H1 (cell line): Measurements from ENCODE around the gene ADAM22. TPM values are rescaled to one million over a fixed set of nuclear protein-coding genes. Genes with fewer than 3 reads are reported as not detected.
A peak's percentile ranks its signal among the peaks of the same experiment; 100 is the strongest.

Experiments used
- CTCF ChIA-PET: fragments of 300-600 bp; sonication (Branson Sonifier 250); formaldehyde crosslinking; loops from one replicate; lab custom pipeline; 2021; ENCODE audit not compliant: partially characterized antibody; lab: Charles Lee
- POLR2A ChIA-PET: fragments of 300-600 bp; sonication (Branson Sonifier 250); formaldehyde crosslinking; loops from one replicate; lab custom pipeline; 2021; ENCODE audit warnings: inconsistent platforms; ENCODE audit not compliant: partially characterized antibody; lab: Charles Lee
- DNase-seq, 2 experiments: peaks; one replicate each; pipeline versions ENCODE4 v3.0.0 to v3.0.0-alpha.2; 2010 to 2022; ENCODE audit warnings: low spot score in 2 of 2, low read depth in 1 of 2, mixed read lengths in 1 of 2
- FAIRE-seq: peaks from 2 replicates; lab custom pipeline; 2011; peaks lifted over from hg19 to GRCh38; lab: Jason Lieb, UNC
- H2AFZ ChIP-seq: 2 replicates; pipeline ENCODE4 v1.8.1; 2012; ENCODE audit warnings: low read length, inconsistent platforms
- H2AK5ac ChIP-seq: 2 replicates; pipeline ENCODE4 v1.6.1; 2013; ENCODE audit warnings: low read depth, low read length
- H2BK120ac ChIP-seq: replicated peaks from 2 replicates; pipeline ENCODE3; 2013; ENCODE audit warnings: low read depth, low read length, inconsistent platforms
- H2BK12ac ChIP-seq: 2 replicates; pipeline ENCODE4 v1.6.1; 2013; ENCODE audit warnings: low read depth, low read length
- H2BK15ac ChIP-seq: 2 replicates; pipeline ENCODE4 v1.6.1; 2013; ENCODE audit warnings: low read length
- H2BK20ac ChIP-seq: 2 replicates; pipeline ENCODE4 v1.6.1; 2013; ENCODE audit warnings: low read length
- H2BK5ac ChIP-seq: 2 replicates; pipeline ENCODE4 v1.6.1; 2013; ENCODE audit warnings: low read depth, low read length
- H3K14ac ChIP-seq: 2 replicates; pipeline ENCODE4 v1.6.1; 2013; ENCODE audit warnings: inconsistent platforms; ENCODE audit not compliant: insufficient read length
- H3K18ac ChIP-seq: 2 replicates; pipeline ENCODE4 v1.6.1; 2013; ENCODE audit warnings: low read length; ENCODE audit errors: extremely low read depth
- H3K23ac ChIP-seq: 2 replicates; pipeline ENCODE4 v1.6.1; 2013; ENCODE audit warnings: inconsistent platforms; ENCODE audit not compliant: insufficient read length
- H3K23me2 ChIP-seq: 2 replicates; pipeline ENCODE4 v1.6.1; 2013; ENCODE audit warnings: low read depth, low read length
- H3K27ac ChIP-seq: 2 replicates; pipeline ENCODE4 v1.6.1; 2011; ENCODE audit warnings: low read depth, low read length, inconsistent platforms
- H3K27me3 ChIP-seq, 4 experiments: replicated peaks in 1 of 4; 1 replicate in 1 of 4; 2 replicates in 3 of 4; pipeline versions ENCODE4 v1.6.1 to v1.8.1; 2011 to 2013; ENCODE audit warnings: low read length in 3 of 4, mild to moderate bottlenecking in 3 of 4, inconsistent platforms in 2 of 4, mixed read lengths in 2 of 4, moderate library complexity in 1 of 4; ENCODE audit not compliant: control insufficient read depth in 3 of 4, insufficient read depth in 3 of 4; ENCODE audit errors: extremely low read depth in 1 of 4
- H3K36me3 ChIP-seq, 4 experiments: 2 replicates each; pipeline versions ENCODE4 v1.6.1 to v1.8.1; 2011 to 2013; ENCODE audit warnings: mild to moderate bottlenecking in 4 of 4, low read length in 3 of 4, moderate library complexity in 2 of 4, control low read depth in 1 of 4, inconsistent platforms in 1 of 4; ENCODE audit not compliant: insufficient read depth in 4 of 4, control insufficient read depth in 2 of 4
- H3K4ac ChIP-seq: replicated peaks from 2 replicates; pipeline ENCODE3; 2013; ENCODE audit warnings: low read length, low read depth, mixed read lengths, inconsistent platforms; ENCODE audit not compliant: insufficient read length
- H3K4me1 ChIP-seq, 4 experiments: replicated peaks in 1 of 4; 1 replicate in 1 of 4; 2 replicates in 3 of 4; pipeline versions ENCODE4 v1.6.1 to v1.8.1; 2011 to 2013; ENCODE audit warnings: low read length in 3 of 4, inconsistent platforms in 2 of 4, mixed read lengths in 1 of 4; ENCODE audit not compliant: insufficient read depth in 4 of 4, control insufficient read depth in 3 of 4
- H3K4me2 ChIP-seq, 2 experiments: 2 replicates each; pipeline versions ENCODE4 v1.6.1 to v1.8.1; 2011 to 2013; ENCODE audit warnings: low read depth in 2 of 2, low read length in 2 of 2, control low read depth in 1 of 2, inconsistent platforms in 1 of 2, mild to moderate bottlenecking in 1 of 2; ENCODE audit not compliant: insufficient read depth in 1 of 2
- H3K4me3 ChIP-seq, 4 experiments: fragments of 200-600, 300-600 bp in 1 of 4; sonication (generic), shearing (Covaris generic), sonication (Bioruptor Twin) in 1 of 4; 2 replicates each; pipeline versions ENCODE4 v1.5.1 to v1.8.1; 2011 to 2016; ENCODE audit warnings: low read length in 4 of 4, low read depth in 3 of 4, control low read depth in 2 of 4, inconsistent platforms in 2 of 4, mild to moderate bottlenecking in 2 of 4, mixed read lengths in 1 of 4, moderate library complexity in 1 of 4; ENCODE audit not compliant: insufficient read depth in 2 of 4; ENCODE audit errors: extremely low read depth in 1 of 4
- H3K56ac ChIP-seq: replicated peaks from 2 replicates; pipeline ENCODE3; 2013; ENCODE audit warnings: low read depth, mild to moderate bottlenecking, mixed read lengths, low read length, inconsistent platforms; ENCODE audit not compliant: insufficient read length
- H3K79me1 ChIP-seq: 2 replicates; pipeline ENCODE4 v1.6.1; 2013; ENCODE audit warnings: low read depth, low read length, control low read depth
- H3K79me2 ChIP-seq, 2 experiments: 2 replicates each; pipeline versions ENCODE4 v1.6.1 to v1.8.1; 2012 to 2013; ENCODE audit warnings: low read length in 2 of 2, mild to moderate bottlenecking in 2 of 2, inconsistent platforms in 1 of 2; ENCODE audit not compliant: insufficient read depth in 2 of 2, control insufficient read depth in 1 of 2
- H3K9ac ChIP-seq, 4 experiments: replicated peaks in 1 of 4; 1 replicate in 1 of 4; 2 replicates in 3 of 4; pipeline versions ENCODE4 v1.6.1 to v1.8.1; 2011 to 2013; ENCODE audit warnings: low read depth in 3 of 4, low read length in 3 of 4, control low read depth in 2 of 4, mild to moderate bottlenecking in 2 of 4, moderate library complexity in 2 of 4, inconsistent platforms in 1 of 4; ENCODE audit errors: extremely low read depth in 1 of 4
- H3K9me3 ChIP-seq, 2 experiments: 2 replicates each; pipeline versions ENCODE4 v1.6.1 to v1.8.1; 2012 to 2013; ENCODE audit warnings: mild to moderate bottlenecking in 2 of 2, moderate library complexity in 2 of 2, control low read depth in 1 of 2, inconsistent platforms in 1 of 2, low read depth in 1 of 2, low read length in 1 of 2, mixed read lengths in 1 of 2; ENCODE audit not compliant: insufficient read depth in 2 of 2
- H4K20me1 ChIP-seq, 2 experiments: replicated peaks in 1 of 2; 2 replicates each; pipeline versions ENCODE3 to v1.8.1; 2011 to 2013; ENCODE audit warnings: inconsistent platforms in 2 of 2, low read length in 2 of 2, mild to moderate bottlenecking in 1 of 2; ENCODE audit not compliant: insufficient read depth in 2 of 2, control insufficient read depth in 1 of 2
- H4K5ac ChIP-seq: 2 replicates; pipeline ENCODE4 v1.6.1; 2013; ENCODE audit warnings: low read length, low read depth, mixed read lengths, inconsistent platforms; ENCODE audit not compliant: insufficient read length
- H4K8ac ChIP-seq: 2 replicates; pipeline ENCODE4 v1.8.0; 2013; ENCODE audit warnings: mild to moderate bottlenecking, moderate library complexity, low read length, inconsistent platforms; ENCODE audit not compliant: insufficient read depth; ENCODE audit errors: extremely low read depth
- H4K91ac ChIP-seq: replicated peaks from 2 replicates; pipeline ENCODE3; 2013; ENCODE audit warnings: low read length, mixed read lengths, inconsistent platforms; ENCODE audit not compliant: insufficient read length
- ASH2L ChIP-seq: fragments of 200-600, 300-600 bp; sonication (generic); IDR thresholded peaks from one replicate; pipeline ENCODE4 v1.7.1; 2017; ENCODE audit warnings: low read length
- EZH2 ChIP-seq: fragments of 200-600 bp; sonication (generic); IDR thresholded peaks from 2 replicates; pipeline ENCODE4 v1.7.1; 2012; ENCODE audit warnings: low read depth, mild to moderate bottlenecking, moderate library complexity, low read length, inconsistent platforms; ENCODE audit not compliant: severe bottlenecking
- WGBS, 2 experiments: shearing (Covaris generic) in 1 of 2; methylation state at CpG; one replicate each; pipeline versions ENCODE4 v1.1.6 to v1.1.7; 2013 to 2015; ENCODE audit warnings: low lambda C conversion rate in 2 of 2, mixed read lengths in 2 of 2, inconsistent platforms in 1 of 2, low coverage in 1 of 2, missing lambda C conversion rate in 1 of 2; ENCODE audit not compliant: insufficient replicate concordance in 2 of 2, insufficient coverage in 1 of 2, insufficient read length in 1 of 2; ENCODE audit errors: extremely low coverage in 1 of 2, missing lambda C conversion rate in 1 of 2; 5-methylcytosine and 5-hydroxymethylcytosine counted together
- polyA plus RNA-seq, 7 experiments: library from polyadenylated mRNA; depleted of rRNA in 3 of 7; stranded (reverse) in 5 of 7; unstranded in 2 of 7; fragments of >200 nt in 5 of 7; fragments of 200-250 nt in 2 of 7; gene quantifications; 1 replicate in 5 of 7; 2 replicates in 1 of 7; 4 replicates in 1 of 7; pipeline versions ENCODE4 v1.2.1 to v1.2.3, GENCODE V29; 2011 to 2013; ENCODE audit warnings: missing spikeins in 2 of 7, mixed read lengths in 2 of 7
- total RNA-seq: library from RNA; stranded (reverse); fragmentation: NEBNext Ultra II Directional; extraction: Animal tissue kit (Norgen Biotek cat#: 25700); gene quantifications from 2 replicates; pipeline ENCODE4 v1.2.1, GENCODE V29; 2021

ADAM22 gene
- total and polyA plus RNA-seq, 2 of the 8 experiments (the other 6 are each of a cell fraction or from before 2014, with no cell fraction given) = 4.6 to 21.4 TPM

DNA sequence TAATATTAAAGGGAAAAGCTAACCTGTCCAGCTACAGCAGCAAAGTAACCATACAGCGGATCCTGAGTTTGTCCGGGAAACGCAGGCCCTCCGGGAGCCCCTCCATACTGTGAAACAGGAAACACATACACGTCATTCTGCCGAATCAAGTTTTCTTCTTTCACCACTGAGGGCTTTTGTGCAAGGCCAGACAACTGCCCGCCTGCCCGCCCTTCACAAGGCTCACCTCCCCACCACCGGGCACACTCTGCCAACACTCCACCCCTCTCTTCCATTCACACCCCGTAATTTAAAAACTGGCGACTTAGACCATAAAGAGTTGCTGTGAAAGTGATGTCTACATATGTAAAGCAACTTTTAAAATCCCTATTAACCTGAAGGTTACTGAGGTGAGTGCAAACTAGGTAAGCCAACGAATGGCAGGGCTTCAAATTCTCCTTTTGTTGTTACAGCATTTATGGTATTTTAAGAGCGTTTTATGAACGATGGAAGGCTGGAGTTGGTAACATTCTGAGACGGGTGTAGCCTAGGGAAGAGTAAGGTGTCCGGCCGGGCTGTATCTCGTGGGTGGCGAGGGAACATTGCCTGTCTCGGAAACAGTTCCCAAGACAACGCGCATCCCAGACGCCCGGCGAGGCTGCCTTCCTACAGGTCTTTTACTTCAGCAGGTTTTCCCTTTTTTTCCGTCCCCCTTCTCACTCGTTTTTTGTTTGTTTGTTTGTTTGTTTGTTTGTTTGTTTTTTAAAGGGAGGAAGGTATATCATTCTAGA, 285.0 kb downstream of the ADAM22 start:
- Histone ChIP-seq H3K27ac (no peak overlapping the region), H3K18ac (no peak overlapping the region; the same call in 1 of the 2 replicates), H4K20me1 (peaks cover 3 to 6% of the 10 kb centered on the region in 2 experiments), H4K91ac (no peak overlapping the region), H3K4me3 (peak overlapping the region; percentile 73 to 82 (median 78)), H3K36me3 (peaks cover 0 to 14% (median 2%) of the 10 kb centered on the region in 4 experiments; a peak in 3 of 8 replicates), H3K4me2 (peak overlapping the region; percentile 84), H3K23me2 (peaks cover 10% of the 10 kb centered on the region), H4K5ac (no peak overlapping the region), H2BK20ac (no peak overlapping the region), H2BK15ac (no peak overlapping the region), H3K27me3 (no peaks in the 10 kb centered on the region), H2BK12ac (no peak overlapping the region), H3K9me3 (no peaks in the 10 kb centered on the region), H3K4me1 (peaks cover 3 to 21% (median 12%) of the 10 kb centered on the region in 4 experiments), H2AK5ac (0 out of 2 replicates have a peak overlapping the region, but pooled peaks have one; percentile 6), H3K79me2 (peaks cover 0 to 28% of the 10 kb centered on the region in 2 experiments; a peak in 2 of 4 replicates), H3K56ac (no peak overlapping the region), H2BK5ac (no peak overlapping the region), H3K23ac (no peak overlapping the region), H3K9ac (peak overlapping the region in 3 of 4 experiments; percentile 26 to 75 (median 48); a peak in 4 of 7 replicates), H4K8ac (no peak overlapping the region), H3K4ac (no peak overlapping the region), H2AFZ (no peak overlapping the region), H3K14ac (no peak overlapping the region), H2BK120ac (no peak overlapping the region), H3K79me1 (no peaks in the 10 kb centered on the region; the same call in 1 of the 2 replicates)
- ChIA-PET POLR2A (no interaction called here), CTCF (interaction anchor here (0.5 kb wide), 1 partner anchor 297 kb away, joined by 3 read pairs; no protein-coding TSS in a partner anchor)
- DNase-seq (no peak), FAIRE-seq (no peak)
- WGBS, 2 experiments = 5% methylated on average over 27 of the region's 27 CpGs; no CpG with 5 or more reads in 1 of the 2 experiments
- TF ChIP-seq ASH2L (peak; percentile 11), EZH2 (no peak)
